Prostate gland (tissue), 2 donors: ENCODE results near the gene PTGDS.

Source experiments
- CTCF ChIP-seq, 4 experiments: fragments of 200-600 bp in 2 of 4; fragments of 450-650 bp in 2 of 4; sonication (generic) in 2 of 4; IDR thresholded peaks; 1 replicate in 3 of 4; 2 replicates in 1 of 4; pipeline ENCODE4 v1.5.1; 2016 to 2019; ENCODE audit warnings: antibody characterized with exemption in 4 of 4, mild to moderate bottlenecking in 2 of 4, moderate library complexity in 2 of 4
- POLR2A ChIP-seq: fragments of 450-650 bp; IDR thresholded peaks from one replicate; pipeline ENCODE4 v1.6.1; 2016; ENCODE audit warnings: antibody characterized with exemption, mild to moderate bottlenecking
- POLR2AphosphoS5 ChIP-seq: sonication (generic); formaldehyde crosslinking; IDR thresholded peaks from one replicate; pipeline ENCODE4 v1.6.1; 2017; ENCODE audit warnings: antibody characterized with exemption

DNA sequence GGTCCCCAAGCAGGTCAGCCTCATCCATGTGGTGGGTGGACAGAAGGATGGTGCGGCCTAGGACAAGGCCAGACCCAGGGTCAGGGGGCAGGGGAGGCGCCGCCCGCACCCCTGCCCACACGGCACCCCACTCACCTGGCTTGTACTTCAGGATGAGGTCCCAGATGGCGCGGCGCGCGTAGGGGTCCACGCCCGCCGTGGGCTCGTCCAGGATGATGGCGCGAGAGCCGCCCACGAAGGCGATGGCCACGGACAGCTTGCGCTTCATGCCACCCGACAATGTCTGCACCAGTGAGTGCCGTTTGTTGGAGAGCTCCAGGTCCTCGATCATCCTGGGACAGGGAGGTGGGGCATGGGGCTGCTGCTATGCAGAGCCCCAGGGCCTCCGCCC lies 38.2 kb downstream of the PTGDS start:
- TF ChIP-seq CTCF (IDR thresholded peaks at IDR 0.05) = no peak
- TF ChIP-seq POLR2A = no peak
- TF ChIP-seq POLR2AphosphoS5 = no peak
